HCT116 (cell line): Measurements from ENCODE around the gene HDGF. TPM values are rescaled to one million over a fixed set of nuclear protein-coding genes. Genes with fewer than 3 reads are reported as not detected.
A peak's percentile ranks its signal among the peaks of the same experiment; 100 is the strongest.

Experiments used
- ATAC-seq: fragments of 200-7000 bp; cut with Tn5 transposase; 2 replicates; pipeline ENCODE4 v1.9.1; 2020; ENCODE audit warnings: mild to moderate bottlenecking, moderate library complexity
- BruUV-seq: library from RNA; stranded (reverse); fragments of 400-500 nt; replicated peaks from 2 replicates; lab custom pipeline; 2021; lab: Mats Ljungman, UMichigan
- CTCF ChIA-PET: fragments of 300-600 bp; sonication (Branson Sonifier 250); formaldehyde crosslinking; loops from one replicate; lab custom pipeline; 2021; ENCODE audit warnings: antibody characterized with exemption; lab: Charles Lee
- POLR2A ChIA-PET: fragments of 300-600, 350-600 bp; sonication (Branson Sonifier 250); formaldehyde crosslinking; loops from one replicate; lab custom pipeline; 2021; ENCODE audit warnings: antibody characterized with exemption; lab: Charles Lee
- RAD21 ChIA-PET, 2 experiments: fragments of 300-600 bp; sonication (Branson Sonifier 250); formaldehyde crosslinking; loops; one replicate each; lab custom pipeline; 2023; ENCODE audit warnings: low total read pairs in 2 of 2; ENCODE audit not compliant: uncharacterized antibody in 2 of 2, unreplicated experiment in 2 of 2, low non-redundant PET in 1 of 2; lab: Charles Lee
- DNase-seq: peaks from one replicate; pipeline ENCODE4 v3.0.0-alpha.2; 2010; ENCODE audit warnings: low read depth, low spot score
- H2AFZ ChIP-seq: fragments of 200-600 bp; shearing (Covaris generic), sonication (generic); 2 replicates; pipeline ENCODE4 v1.6.1; 2017; ENCODE audit warnings: low read depth, mixed run types, mixed read lengths, antibody characterized with exemption, low read length; ENCODE audit not compliant: poor library complexity, severe bottlenecking
- H3K27ac ChIP-seq: 2 replicates; pipeline ENCODE4 v1.5.1; 2012; ENCODE audit warnings: low read depth, low read length
- H3K27me3 ChIP-seq: fragments of 200-600 bp; sonication (generic); 2 replicates; pipeline ENCODE4 v1.6.1; 2016; ENCODE audit warnings: mixed run types, low read length, mixed read lengths; ENCODE audit not compliant: insufficient read depth
- H3K36me3 ChIP-seq, 2 experiments: fragments of 200-500 bp in 1 of 2; fragments of 200-600 bp in 1 of 2; sonication (Bioruptor generic) in 1 of 2; sonication (generic) in 1 of 2; 2 replicates each; pipeline versions ENCODE4 v1.5.1 to v1.6.1; 2014 to 2016; ENCODE audit warnings: low read length in 2 of 2, inconsistent platforms in 1 of 2, mixed read lengths in 1 of 2, mixed run types in 1 of 2; ENCODE audit not compliant: insufficient read depth in 2 of 2, control insufficient read depth in 1 of 2
- H3K4me1 ChIP-seq, 2 experiments: fragments of 200-600 bp in 1 of 2; sonication (generic) in 1 of 2; 2 replicates each; pipeline versions ENCODE4 v1.5.1 to v1.6.1; 2012 to 2017; ENCODE audit warnings: low read length in 2 of 2, inconsistent platforms in 1 of 2, mild to moderate bottlenecking in 1 of 2, mixed read lengths in 1 of 2, mixed run types in 1 of 2, moderate library complexity in 1 of 2; ENCODE audit not compliant: insufficient read depth in 2 of 2, control insufficient read depth in 1 of 2
- H3K4me2 ChIP-seq: fragments of 200-600 bp; sonication (generic); 2 replicates; pipeline ENCODE4 v1.6.1; 2017; ENCODE audit warnings: mixed run types, low read length, mixed read lengths
- H3K4me3 ChIP-seq, 2 experiments: fragments of 200-600 bp in 1 of 2; sonication (generic) in 1 of 2; replicated peaks in 1 of 2; 2 replicates each; pipeline ENCODE4 v1.5.1; 2011 to 2016; ENCODE audit warnings: low read length in 2 of 2, control low read depth in 1 of 2, low read depth in 1 of 2, mild to moderate bottlenecking in 1 of 2, mixed read lengths in 1 of 2, mixed run types in 1 of 2
- H3K79me2 ChIP-seq: fragments of 200-600 bp; sonication (generic); 2 replicates; pipeline ENCODE4 v1.6.1; 2017; ENCODE audit warnings: mild to moderate bottlenecking, mixed run types, low read length, moderate library complexity, mixed read lengths; ENCODE audit not compliant: insufficient read depth
- H3K9ac ChIP-seq: fragments of 200-600 bp; sonication (generic); 2 replicates; pipeline ENCODE4 v1.6.1; 2016; ENCODE audit warnings: low read length, mixed read lengths
- H3K9me2 ChIP-seq: fragments of 200-600 bp; sonication (generic), shearing (Covaris generic); 2 replicates; pipeline ENCODE4 v1.6.1; 2017; ENCODE audit warnings: mixed run types, mild to moderate bottlenecking, moderate library complexity; ENCODE audit not compliant: insufficient read depth
- H3K9me3 ChIP-seq, 2 experiments: fragments of 200-500 bp in 1 of 2; fragments of 200-600 bp in 1 of 2; sonication (Bioruptor generic) in 1 of 2; sonication (generic) in 1 of 2; 2 replicates each; pipeline ENCODE4 v1.6.1; 2014 to 2017; ENCODE audit warnings: low read length in 2 of 2, mixed read lengths in 2 of 2, inconsistent platforms in 1 of 2, low read depth in 1 of 2, mild to moderate bottlenecking in 1 of 2, mixed run types in 1 of 2, moderate library complexity in 1 of 2; ENCODE audit not compliant: control insufficient read depth in 1 of 2, insufficient read depth in 1 of 2
- H4K20me1 ChIP-seq: fragments of 200-600 bp; sonication (generic), shearing (Covaris generic); 2 replicates; pipeline ENCODE4 v1.6.1; 2017; ENCODE audit warnings: mixed run types, mild to moderate bottlenecking, moderate library complexity; ENCODE audit not compliant: insufficient read depth
- CEBPB ChIP-seq: IDR thresholded peaks from 2 replicates; pipeline ENCODE4 v1.6.1; 2012; ENCODE audit warnings: low read depth
- CTCF ChIP-seq, 3 experiments: fragments of 200-600 bp in 1 of 3; sonication (generic) in 1 of 3; IDR thresholded peaks in 2 of 3; conservative IDR thresholded peaks in 1 of 3; 2 replicates each; pipeline ENCODE4 v1.5.1; 2012 to 2017; ENCODE audit warnings: low read depth in 2 of 3, low read length in 2 of 3, antibody characterized with exemption in 1 of 3, borderline replicate concordance in 1 of 3, control low read depth in 1 of 3, mild to moderate bottlenecking in 1 of 3, mixed read lengths in 1 of 3, mixed run types in 1 of 3, moderate library complexity in 1 of 3; ENCODE audit not compliant: insufficient read depth in 1 of 3
- FOSL1 ChIP-seq: IDR thresholded peaks from 2 replicates; pipeline ENCODE4 v1.6.1; 2012; ENCODE audit warnings: low read depth
- POLR2AphosphoS5 ChIP-seq: IDR thresholded peaks from 2 replicates; pipeline ENCODE4 v1.6.1; 2011; ENCODE audit warnings: mild to moderate bottlenecking, low read depth, low read length, moderate library complexity
- SRF ChIP-seq: IDR thresholded peaks from 2 replicates; pipeline ENCODE4 v1.6.1; 2012; ENCODE audit warnings: low read depth
- TCF7L2 ChIP-seq: IDR thresholded peaks from 2 replicates; pipeline ENCODE4 v1.7.0; 2011; ENCODE audit warnings: borderline replicate concordance, inconsistent platforms; ENCODE audit not compliant: insufficient read depth, insufficient read length; ENCODE audit errors: extremely low read depth
- intact Hi-C: fragments of 100-400 bp; cut with micrococcal nuclease; formaldehyde crosslinking; loops from 2 replicates; pipeline ENCODE4 v1.10.0; 2022
- total RNA-seq: library from RNA; stranded (reverse); gene quantifications from one replicate; pipeline ENCODE4 v1.2.1, GENCODE V29; 2021; ENCODE audit not compliant: unreplicated experiment
- TF ChIP-seq, protein P1 (sequence below): IDR thresholded peaks from 2 replicates; pipeline ENCODE4 v1.6.1; 2011; ENCODE audit warnings: mild to moderate bottlenecking, low read length, moderate library complexity; ENCODE audit not compliant: insufficient replicate concordance; ENCODE audit errors: extremely low read depth
- TF ChIP-seq, protein P2 (sequence below): IDR thresholded peaks from 2 replicates; pipeline ENCODE4 v1.6.1; 2012; ENCODE audit warnings: low read depth

Gene HDGF
- total RNA-seq, 1 experiment from 2014 or later, result 304 TPM

DNA sequence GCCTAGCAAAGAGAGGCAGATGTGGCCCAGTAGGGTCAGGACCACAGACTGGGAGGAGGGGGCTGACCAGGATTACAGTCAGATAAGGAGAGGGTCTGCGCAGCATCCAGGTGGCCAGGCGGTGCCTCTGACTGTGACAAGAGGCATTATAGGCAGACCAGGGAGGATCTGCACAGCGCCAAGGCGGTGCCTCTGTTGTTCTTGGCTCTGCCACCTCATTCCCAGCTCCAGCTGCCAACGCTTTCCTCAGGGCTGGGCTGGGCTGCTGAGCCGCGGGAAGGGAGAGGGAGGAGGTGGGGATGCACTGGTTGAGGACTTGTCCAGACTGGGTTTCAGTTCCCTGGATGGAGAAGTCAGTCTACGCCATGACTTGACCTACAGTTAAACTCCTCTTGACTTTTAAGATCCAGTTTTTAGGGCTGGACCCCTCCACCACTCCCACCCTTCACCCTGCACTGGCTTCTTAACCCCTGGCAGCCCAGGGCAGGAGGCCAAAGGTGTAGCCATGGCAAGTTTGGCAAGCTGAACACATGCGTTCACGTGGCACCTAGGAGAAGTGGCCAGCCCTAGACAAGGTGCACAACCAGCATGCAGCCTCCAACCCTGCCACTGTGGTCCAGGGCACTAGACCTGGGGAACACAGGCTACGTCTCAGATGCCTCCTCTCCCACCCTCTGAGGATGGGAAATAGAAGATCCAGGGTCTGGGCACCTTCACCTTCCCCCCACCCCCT, 41.6 kb downstream of the HDGF start:
- Histone ChIP-seq H3K9me3 (no peaks in the 10 kb centered on the region), H4K20me1 (no peaks in the 10 kb centered on the region), H3K27ac (peak overlapping the region; percentile 66), H2AFZ (no peak overlapping the region), H3K36me3 (no peaks in the 10 kb centered on the region), H3K4me2 (peak overlapping the region; percentile 85), H3K27me3 (no peaks in the 10 kb centered on the region), H3K9me2 (no peaks in the 10 kb centered on the region), H3K79me2 (no peaks in the 10 kb centered on the region; the same call in 1 of the 2 replicates), H3K4me1 (peaks cover 88 to 98% of the 10 kb centered on the region in 2 experiments), H3K9ac (peak overlapping the region; percentile 37), H3K4me3 (peak overlapping the region in 1 of 2 experiments; percentile 26; a peak in 1 of 4 replicates)
- DNase-seq (no peak), ATAC-seq (peak; percentile 59)
- TF ChIP-seq FOSL1 (no peak), TCF7L2 (peak; percentile 82)
- ChIA-PET RAD21 (interaction anchor here (0.9 to 1.7 kb wide), 3 partner anchors 16 to 21 kb away, joined by 3 to 7 read pairs (median 4); no protein-coding TSS in a partner anchor), POLR2A (interaction anchor here (1.6 kb wide), 2 partner anchors 16 to 49 kb away, joined by 3 to 5 read pairs; no protein-coding TSS in a partner anchor), CTCF (interaction anchor here (7.4 to 14.7 kb wide), 2 partner anchors 17 to 19 kb away, joined by 59 to 310 read pairs; partner anchors contain the start of genes ISG20L2 and METTL25B)
- intact Hi-C loops, result no loop called here
- no TSS peak for BruUV-seq

- CTCF ChIA-PET, result interaction anchor here (0.9 to 14.7 kb wide), 4 partner anchors 11 to 151 kb away, joined by 3 to 310 read pairs (median 31); partner anchors contain the start of genes ISG20L2 and METTL25B
- RAD21 ChIA-PET, result interaction anchor here in 1 of 2 experiments (1.7 kb wide), 1 partner anchor 17 kb away, joined by 3 read pairs; no protein-coding TSS in a partner anchor
- Histone ChIP-seq H3K9ac (peak overlapping the region; percentile 37), H2AFZ (no peak overlapping the region), H3K9me3 (no peaks in the 10 kb centered on the region), H3K9me2 (no peaks in the 10 kb centered on the region), H3K36me3 (no peaks in the 10 kb centered on the region), H3K79me2 (peaks cover 9% of the 10 kb centered on the region), H3K27ac (peak overlapping the region; percentile 66), H3K27me3 (no peaks in the 10 kb centered on the region), H3K4me1 (peaks cover 87 to 100% of the 10 kb centered on the region in 2 experiments), H4K20me1 (no peaks in the 10 kb centered on the region), H3K4me3 (no peak overlapping the region), H3K4me2 (peak overlapping the region; percentile 85)
- no peak for ATAC-seq
- POLR2A ChIA-PET, result interaction anchor here (1.3 kb wide), 1 partner anchor 20 kb away, joined by 4 read pairs; no protein-coding TSS in a partner anchor
- intact Hi-C loops, result no loop called here
- no TSS peak for BruUV-seq
- no peak for DNase-seq
- TF ChIP-seq SRF, result no peak
- TF ChIP-seq, protein P1, sequence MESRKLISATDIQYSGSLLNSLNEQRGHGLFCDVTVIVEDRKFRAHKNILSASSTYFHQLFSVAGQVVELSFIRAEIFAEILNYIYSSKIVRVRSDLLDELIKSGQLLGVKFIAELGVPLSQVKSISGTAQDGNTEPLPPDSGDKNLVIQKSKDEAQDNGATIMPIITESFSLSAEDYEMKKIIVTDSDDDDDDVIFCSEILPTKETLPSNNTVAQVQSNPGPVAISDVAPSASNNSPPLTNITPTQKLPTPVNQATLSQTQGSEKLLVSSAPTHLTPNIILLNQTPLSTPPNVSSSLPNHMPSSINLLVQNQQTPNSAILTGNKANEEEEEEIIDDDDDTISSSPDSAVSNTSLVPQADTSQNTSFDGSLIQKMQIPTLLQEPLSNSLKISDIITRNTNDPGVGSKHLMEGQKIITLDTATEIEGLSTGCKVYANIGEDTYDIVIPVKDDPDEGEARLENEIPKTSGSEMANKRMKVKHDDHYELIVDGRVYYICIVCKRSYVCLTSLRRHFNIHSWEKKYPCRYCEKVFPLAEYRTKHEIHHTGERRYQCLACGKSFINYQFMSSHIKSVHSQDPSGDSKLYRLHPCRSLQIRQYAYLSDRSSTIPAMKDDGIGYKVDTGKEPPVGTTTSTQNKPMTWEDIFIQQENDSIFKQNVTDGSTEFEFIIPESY, result no peak
- no peak for TF ChIP-seq CTCF (IDR thresholded peaks at IDR 0.05 in 2 of 3, conservative IDR thresholded peaks at IDR 0.05 in 1 of 3; ENCODE audit: borderline replicate concordance in 1 of 3, insufficient read depth in 1 of 3, low read depth in 2 of 3, low read length in 2 of 3)
- TF ChIP-seq POLR2AphosphoS5, result no peak
- TF ChIP-seq, protein P2, sequence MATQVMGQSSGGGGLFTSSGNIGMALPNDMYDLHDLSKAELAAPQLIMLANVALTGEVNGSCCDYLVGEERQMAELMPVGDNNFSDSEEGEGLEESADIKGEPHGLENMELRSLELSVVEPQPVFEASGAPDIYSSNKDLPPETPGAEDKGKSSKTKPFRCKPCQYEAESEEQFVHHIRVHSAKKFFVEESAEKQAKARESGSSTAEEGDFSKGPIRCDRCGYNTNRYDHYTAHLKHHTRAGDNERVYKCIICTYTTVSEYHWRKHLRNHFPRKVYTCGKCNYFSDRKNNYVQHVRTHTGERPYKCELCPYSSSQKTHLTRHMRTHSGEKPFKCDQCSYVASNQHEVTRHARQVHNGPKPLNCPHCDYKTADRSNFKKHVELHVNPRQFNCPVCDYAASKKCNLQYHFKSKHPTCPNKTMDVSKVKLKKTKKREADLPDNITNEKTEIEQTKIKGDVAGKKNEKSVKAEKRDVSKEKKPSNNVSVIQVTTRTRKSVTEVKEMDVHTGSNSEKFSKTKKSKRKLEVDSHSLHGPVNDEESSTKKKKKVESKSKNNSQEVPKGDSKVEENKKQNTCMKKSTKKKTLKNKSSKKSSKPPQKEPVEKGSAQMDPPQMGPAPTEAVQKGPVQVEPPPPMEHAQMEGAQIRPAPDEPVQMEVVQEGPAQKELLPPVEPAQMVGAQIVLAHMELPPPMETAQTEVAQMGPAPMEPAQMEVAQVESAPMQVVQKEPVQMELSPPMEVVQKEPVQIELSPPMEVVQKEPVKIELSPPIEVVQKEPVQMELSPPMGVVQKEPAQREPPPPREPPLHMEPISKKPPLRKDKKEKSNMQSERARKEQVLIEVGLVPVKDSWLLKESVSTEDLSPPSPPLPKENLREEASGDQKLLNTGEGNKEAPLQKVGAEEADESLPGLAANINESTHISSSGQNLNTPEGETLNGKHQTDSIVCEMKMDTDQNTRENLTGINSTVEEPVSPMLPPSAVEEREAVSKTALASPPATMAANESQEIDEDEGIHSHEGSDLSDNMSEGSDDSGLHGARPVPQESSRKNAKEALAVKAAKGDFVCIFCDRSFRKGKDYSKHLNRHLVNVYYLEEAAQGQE, result no peak
- TF ChIP-seq CEBPB, result no peak
Measured at GRCh38 chr1:156709031-156709430, 42.4 kb downstream of the HDGF start.
